Measurements from ENCODE around the gene CPEB2.

CPEB2 gene

GRCh38 chr4:15001869-15002658 lies at the start of gene CPEB2:
TSS of gene CPEB2 (plus strand) at chr4:15002481. CDS start at chr4:15002674, 193 bp downstream.
- DNase-seq, result peak; percentile 87

GRCh38 chr4:14958436-14958835 lies 43.8 kb upstream of the CPEB2 start:
- peak; percentile 4 for DNase-seq

- no peak for DNase-seq
Observed at GRCh38 chr4:14961292-14961691, 41.0 kb upstream of the CPEB2 start.

- DNase-seq, result no peak
Observed at GRCh38 chr4:14965071-14965470, 37.2 kb upstream of the CPEB2 start.

GRCh38 chr4:14967982-14968381 lies 34.3 kb upstream of the CPEB2 start:
- DNase-seq, result no peak

GRCh38 chr4:14977830-14978229 lies 24.5 kb upstream of the CPEB2 start:
- DNase-seq, result peak; percentile 83

- DNase-seq, result no peak
Observed at GRCh38 chr4:14984448-14984847, 17.8 kb upstream of the CPEB2 start.

- DNase-seq, result no peak
Observed at GRCh38 chr4:14985161-14985560, 17.1 kb upstream of the CPEB2 start.

GRCh38 chr4:14985843-14986242 lies 16.4 kb upstream of the CPEB2 start:
- no peak for DNase-seq

- no peak for DNase-seq
Observed at GRCh38 chr4:14987054-14987453, 15.2 kb upstream of the CPEB2 start.

- no peak for DNase-seq
Observed at GRCh38 chr4:14990484-14990883, 11.8 kb upstream of the CPEB2 start.

GRCh38 chr4:14994242-14994641 lies 8.0 kb upstream of the CPEB2 start:
- DNase-seq, result no peak

GRCh38 chr4:15001248-15001868 lies 923 bp upstream of the CPEB2 start:
- DNase-seq, result peak; percentile 88

- peak; percentile 78 for DNase-seq
Observed at GRCh38 chr4:15002659-15003400, 549 bp downstream of the CPEB2 start.

- DNase-seq, result no peak
Observed at GRCh38 chr4:15003401-15003890, 1.2 kb downstream of the CPEB2 start.

- DNase-seq, result no peak
Observed at GRCh38 chr4:15003891-15004738, 1.8 kb downstream of the CPEB2 start.

GRCh38 chr4:15004739-15005301 lies 2.5 kb downstream of the CPEB2 start:
- peak; percentile 52 for DNase-seq

- no peak for DNase-seq
Observed at GRCh38 chr4:15005474-15006115, 3.3 kb downstream of the CPEB2 start.

GRCh38 chr4:15006416-15007024 lies 4.2 kb downstream of the CPEB2 start:
- DNase-seq, result peak; percentile 17

- DNase-seq, result no peak
Observed at GRCh38 chr4:15007201-15007600, 4.9 kb downstream of the CPEB2 start.

GRCh38 chr4:15010038-15010585 lies 7.8 kb downstream of the CPEB2 start:
- DNase-seq, result no peak
